Measurements from ENCODE around the gene FERMT1. TPM values are rescaled to one million over a fixed set of nuclear protein-coding genes. Genes with fewer than 3 reads are reported as not detected.
"Not testable (repeated sequence)": the region's sequence is repeated elsewhere in the genome, so short reads cannot be mapped to it uniquely, and the experiment has no call there.

Gene FERMT1
- total RNA-seq, 1 donor from 2014 or later: under 0.01 TPM

DNA sequence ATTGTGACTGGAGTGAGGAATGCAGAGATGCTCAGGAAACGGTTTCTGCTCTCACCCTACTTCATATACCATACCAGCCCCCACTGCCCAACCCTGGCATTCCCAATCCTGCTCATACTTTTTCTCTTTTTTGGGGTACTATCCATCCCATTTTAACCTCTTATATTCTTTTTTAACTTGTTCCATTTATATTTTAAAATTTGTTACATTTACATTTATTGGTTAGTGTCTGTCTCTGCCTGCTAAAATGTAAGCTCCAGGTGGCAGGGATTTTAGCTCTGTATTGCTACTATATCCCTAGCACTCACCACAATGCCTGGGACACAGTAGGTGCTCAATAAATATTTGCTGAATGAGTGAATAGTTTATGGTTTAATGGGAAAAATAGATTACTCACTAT lies 8.1 kb downstream of the FERMT1 start:
- no peak for DNase-seq

DNA sequence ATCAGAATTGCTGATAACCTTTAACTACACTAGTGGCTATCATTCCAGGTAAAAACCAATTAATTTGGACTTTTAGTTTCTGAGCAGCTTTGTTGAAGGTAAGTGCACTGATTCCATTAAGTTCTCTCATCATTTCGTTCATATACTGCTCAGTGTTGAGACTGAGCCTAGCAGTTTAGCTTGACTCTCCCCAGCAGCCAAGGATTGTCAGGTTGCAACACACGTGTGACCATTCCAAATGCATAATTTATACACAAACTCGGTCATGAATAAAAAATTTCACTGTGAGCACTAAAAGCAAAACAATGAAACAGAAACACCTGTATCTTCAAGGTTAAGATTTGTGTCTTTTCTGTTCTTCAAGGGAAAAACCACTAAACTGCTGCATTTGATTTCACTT lies 8.9 kb downstream of the FERMT1 start:
- no peak for DNase-seq

DNA sequence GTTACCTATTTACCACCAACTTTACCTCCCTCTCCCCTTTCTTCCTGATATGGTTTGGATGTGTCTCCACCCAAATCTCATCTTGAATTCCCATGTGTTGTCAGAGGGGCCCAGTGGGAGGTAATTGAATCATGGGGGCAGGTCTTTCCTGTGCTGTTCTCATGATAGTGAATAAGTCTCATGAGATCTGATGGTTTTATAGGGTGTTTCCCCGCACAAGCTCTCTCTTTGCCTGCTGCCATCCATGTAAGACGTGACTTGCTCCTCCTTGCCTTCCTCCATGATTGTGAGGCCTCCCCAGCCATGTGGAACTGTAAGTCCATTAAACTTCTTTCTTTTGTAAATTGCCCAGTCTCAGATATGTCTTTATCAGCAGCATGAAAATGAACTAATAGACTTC lies 9.9 kb downstream of the FERMT1 start:
- not testable (repeated sequence) for DNase-seq

DNA sequence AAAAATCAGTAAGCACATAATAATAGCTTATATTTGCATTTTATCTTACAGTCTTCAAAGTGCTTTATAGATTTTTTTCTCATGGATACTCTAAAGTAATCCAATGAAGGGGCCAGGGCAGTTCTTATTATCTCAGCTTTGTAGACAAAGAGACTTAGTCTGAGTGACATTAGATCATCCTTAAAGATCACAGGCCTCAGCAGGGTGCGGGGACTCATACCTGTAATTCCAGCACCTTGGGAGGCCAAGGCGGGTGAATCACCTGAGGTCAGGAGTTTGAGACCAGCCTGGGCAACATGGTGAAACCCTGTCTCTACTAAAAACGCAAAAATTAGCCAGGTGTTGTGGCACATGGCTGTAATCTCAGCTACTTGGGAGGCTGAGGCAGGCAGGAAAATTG lies 14.5 kb downstream of the FERMT1 start:
- no peak for DNase-seq

DNA sequence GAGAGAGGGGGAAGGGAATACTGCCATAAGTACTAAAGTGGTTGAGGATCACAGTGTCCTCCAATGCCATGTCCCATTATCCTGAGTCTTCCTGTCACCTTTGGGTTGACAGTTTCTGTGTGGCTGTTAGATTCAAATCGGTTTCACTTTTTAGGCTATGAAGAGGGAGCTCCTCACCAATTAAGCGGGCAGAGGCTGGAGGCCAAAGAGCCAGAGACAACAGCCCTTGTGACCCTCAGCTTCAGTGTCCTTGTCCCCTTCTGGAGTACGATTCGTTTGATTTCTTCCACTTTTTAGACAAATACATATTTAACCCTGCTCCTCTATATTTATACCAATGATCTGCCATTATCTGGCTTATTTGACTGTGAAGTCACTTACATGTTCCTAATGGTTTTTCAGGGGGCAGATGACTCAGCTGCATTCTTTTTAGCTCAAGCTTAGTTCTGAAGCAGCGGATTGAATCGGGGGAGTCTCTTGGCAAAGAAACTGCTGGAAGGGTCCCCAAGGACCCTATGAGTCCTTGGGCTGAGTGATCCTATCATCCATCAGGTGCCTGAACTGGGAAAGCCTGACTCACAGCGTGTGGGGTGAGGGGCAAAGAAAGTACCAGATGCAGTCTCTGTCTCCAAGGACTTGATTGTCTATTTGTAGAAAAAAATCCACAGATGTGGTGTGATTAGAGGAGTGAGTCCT lies 18.2 kb downstream of the FERMT1 start:
- DNase-seq: no peak

DNA sequence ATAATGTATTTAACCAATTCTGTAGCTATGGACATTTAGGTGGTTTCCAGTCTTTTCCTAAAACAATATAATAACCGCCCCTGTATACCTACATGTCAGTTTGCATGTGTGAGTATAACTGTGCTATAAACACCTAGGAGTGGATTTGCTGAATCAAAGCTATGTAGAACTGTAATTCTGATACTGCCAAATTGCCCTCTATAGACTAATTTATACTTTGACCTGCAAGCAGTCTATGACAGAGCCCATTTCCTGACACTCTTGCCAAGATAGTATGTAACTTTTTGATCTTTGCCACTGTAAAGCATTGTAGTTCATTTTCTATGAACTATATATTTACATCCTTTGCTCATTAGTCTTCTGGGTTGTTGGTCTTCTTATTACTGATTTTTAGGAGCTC lies 19.5 kb downstream of the FERMT1 start:
- DNase-seq: no peak

DNA sequence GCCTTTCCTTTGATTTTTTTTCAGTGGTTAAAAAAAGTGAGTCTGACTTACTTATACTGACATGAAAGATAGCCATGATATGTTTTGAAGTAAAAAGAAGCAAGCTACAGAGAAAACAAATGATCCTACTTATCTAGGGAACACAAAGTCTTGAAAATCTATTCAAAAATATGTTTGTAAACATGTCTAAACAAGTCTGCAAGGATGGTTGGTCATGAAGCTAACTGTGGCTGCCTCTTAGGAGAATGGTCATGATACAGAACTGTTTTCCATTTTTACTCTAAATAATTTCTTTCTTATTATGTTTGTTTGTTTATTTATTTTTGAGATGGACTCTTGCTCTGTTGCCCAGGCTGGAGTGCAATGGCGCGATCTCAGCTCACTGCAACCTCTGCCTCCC lies 21.5 kb downstream of the FERMT1 start:
- DNase-seq: no peak

DNA sequence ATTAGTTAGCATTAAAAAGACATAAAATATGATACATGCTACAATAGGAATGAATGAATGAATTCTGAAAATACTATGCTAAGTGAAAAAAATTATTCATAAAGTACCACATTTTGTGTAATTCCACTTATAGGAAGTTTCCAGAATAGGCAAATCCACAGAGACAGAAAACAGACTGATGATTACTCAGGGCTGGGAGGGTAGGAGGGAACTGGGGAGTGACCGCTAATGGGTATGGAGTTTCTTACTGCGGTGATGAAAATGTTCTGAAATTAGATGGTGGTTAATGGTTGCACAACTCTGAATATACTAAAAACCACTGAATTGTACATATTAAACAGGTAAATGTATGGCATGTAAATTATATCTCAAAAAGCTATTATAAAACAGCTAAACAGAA lies 22.6 kb downstream of the FERMT1 start:
- DNase-seq: no peak

DNA sequence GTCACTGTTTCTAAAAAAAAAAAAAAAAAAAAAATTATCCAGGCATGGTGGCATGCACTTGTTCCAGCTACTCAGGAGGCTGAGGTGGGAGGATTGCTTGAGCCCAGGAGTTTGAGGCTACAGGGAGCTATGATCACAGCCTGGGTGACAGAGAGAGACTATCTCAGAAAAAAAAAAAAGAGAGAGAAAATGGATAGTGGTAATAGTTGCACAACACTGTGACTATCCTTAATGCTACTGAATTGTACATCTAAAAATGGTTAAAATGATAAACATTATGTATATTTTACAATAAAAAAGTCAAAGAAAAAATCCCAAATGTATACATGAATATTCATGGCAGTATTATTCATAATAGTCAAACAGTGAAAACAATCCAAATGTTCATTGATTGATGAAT lies 23.0 kb downstream of the FERMT1 start:
- DNase-seq: no peak

DNA sequence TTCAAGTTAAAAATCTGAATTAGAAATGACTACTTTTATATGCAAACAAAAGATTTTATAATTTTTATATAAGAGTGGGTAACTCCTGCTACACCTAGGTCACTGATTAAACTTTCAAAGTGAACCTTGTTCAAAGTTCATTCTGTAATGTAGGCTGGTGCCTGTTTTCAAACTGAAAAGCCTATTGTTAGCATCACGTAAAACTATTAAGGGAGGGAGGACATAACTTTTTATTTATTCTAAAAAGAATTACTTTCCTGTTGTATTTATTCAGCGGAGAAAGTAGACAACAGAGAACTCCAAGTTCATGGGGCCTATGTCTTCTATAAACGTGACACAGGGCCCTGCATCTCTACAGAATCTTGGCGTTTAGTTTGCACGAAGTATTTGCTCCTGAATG lies 27.4 kb downstream of the FERMT1 start:
- DNase-seq: no peak

DNA sequence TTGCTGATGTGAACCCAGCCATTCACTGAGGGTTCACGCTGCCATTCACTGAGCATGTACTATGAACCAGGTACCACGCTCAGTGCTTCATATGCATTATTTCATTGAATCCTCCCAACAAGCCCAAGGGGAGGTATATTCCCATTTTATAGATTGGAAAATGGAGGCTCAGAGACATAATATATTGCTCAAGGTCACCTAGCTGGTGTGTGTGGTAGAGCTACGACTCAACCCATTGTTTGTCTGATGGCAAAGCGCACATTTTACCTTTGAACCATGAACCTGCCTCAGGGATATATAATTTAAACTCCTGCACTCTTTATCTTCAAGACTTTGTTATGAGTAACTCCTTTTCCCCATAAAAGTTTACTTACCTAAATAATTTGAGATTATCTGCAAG lies 28.3 kb downstream of the FERMT1 start:
- no peak for DNase-seq

DNA sequence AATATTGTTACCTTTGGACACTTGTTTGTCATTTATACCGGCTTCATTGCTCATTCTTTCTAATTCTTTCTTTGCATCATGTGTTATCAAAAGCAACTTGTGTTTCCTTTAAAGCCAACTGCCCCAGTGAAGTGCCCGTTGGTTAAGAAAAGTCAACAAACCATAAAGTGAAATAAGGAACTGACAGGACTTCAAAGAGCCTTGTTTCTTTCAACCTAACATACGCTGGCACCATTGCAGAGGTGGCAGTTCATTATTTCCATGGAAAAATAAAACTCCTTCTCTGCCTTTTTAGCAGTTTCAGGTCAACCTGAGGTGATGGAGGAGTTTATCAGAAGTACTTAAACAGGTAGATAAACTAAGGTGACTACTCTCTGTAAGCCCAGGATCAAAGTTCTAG lies 28.8 kb downstream of the FERMT1 start:
- DNase-seq: no peak

DNA sequence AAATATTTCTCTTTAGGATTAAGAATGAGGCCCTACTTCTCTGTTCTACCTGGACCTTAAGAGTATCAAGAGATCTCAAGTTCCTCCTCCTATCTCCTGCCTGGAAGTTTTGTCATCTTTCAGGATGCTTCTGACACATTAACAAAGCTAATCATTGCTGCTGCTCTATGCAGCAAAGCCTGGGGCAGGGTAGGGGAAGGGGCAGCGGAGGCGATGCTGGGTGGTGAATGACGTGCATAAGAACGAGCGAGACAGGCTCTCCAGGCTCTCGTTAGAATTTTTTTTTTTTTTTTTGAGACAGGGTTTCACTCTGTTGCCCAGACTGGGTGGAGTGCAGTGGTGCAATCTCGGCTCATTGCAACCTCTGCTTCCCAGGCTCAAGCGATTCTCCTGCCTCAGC lies 31.2 kb downstream of the FERMT1 start:
- no peak for DNase-seq

DNA sequence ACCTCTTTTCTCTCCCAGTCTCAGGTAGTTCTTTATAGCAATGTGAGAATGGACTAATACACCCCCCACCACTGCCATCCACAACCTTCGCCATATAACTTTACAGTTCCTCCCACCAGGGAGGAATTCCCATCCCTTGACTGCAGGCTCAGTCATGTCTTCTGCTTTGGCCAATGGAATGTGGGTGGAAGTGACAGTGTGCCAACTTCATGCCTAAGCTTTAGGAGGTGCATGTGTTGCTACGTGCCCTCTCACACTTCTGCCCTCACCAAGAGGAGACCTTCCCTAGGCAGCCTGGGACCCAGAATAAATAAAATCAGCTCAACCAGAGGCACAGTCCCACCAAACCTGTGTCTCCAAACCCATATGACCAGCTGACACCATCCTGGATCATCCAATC lies 36.0 kb downstream of the FERMT1 start:
- no peak for DNase-seq

DNA sequence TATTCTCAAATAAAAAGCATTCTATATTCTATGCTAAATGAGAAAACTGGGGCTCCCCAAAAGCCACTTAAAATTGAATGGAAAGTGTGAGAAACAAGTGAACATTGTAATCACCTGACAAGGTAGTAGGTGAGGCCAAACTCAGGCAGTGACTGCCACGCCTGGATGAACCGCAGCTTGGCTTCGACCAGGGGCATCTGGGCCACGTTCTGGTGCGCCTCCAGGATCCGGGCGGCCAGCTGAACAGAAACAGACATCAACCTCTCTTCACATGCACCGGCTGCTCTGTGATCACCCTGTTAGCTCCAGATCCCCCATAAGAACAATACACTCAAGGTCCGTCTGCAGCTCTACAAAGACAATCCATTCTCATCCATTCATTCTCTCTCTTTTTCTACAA lies 38.9 kb downstream of the FERMT1 start:
- DNase-seq: no peak

DNA sequence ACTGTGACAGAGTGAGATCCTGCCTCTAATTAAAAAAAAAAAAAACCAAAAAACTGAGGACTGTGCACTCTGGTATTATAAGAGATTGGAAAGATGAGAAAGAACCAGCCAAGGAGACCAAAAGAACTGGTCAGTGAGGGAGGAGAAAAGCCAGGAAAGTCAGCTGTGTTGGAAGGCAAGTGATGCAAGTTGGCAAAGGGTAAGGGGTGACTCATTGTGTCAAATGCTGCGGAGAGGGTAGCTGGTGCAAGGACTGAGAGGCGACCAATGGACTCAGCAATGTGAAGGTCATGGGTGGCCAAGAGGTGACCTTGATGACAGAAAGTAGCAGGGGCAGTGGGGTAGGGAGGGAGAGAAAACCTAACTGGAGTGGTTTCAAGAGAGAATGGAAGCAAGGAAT lies 41.6 kb downstream of the FERMT1 start:
- DNase-seq: no peak

DNA sequence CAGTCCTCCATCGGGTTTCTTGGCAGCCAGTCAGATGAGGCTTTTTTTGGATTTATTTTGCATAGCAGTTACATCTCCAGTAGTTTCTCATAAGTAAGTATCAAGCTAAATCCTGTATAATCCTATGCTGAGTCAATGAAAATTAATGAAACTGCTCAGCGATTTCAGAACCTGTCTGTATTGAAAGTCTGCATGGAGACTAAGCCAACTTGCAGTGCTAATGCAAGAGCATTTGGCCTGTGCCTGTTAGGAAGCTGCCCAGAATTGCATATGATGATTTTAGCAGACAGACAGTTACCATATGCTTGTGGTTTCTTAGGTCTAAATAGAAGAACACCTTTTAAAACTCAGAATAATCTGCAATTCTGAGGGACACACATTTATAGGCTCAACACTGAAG lies 43.8 kb downstream of the FERMT1 start:
- no peak for DNase-seq

DNA sequence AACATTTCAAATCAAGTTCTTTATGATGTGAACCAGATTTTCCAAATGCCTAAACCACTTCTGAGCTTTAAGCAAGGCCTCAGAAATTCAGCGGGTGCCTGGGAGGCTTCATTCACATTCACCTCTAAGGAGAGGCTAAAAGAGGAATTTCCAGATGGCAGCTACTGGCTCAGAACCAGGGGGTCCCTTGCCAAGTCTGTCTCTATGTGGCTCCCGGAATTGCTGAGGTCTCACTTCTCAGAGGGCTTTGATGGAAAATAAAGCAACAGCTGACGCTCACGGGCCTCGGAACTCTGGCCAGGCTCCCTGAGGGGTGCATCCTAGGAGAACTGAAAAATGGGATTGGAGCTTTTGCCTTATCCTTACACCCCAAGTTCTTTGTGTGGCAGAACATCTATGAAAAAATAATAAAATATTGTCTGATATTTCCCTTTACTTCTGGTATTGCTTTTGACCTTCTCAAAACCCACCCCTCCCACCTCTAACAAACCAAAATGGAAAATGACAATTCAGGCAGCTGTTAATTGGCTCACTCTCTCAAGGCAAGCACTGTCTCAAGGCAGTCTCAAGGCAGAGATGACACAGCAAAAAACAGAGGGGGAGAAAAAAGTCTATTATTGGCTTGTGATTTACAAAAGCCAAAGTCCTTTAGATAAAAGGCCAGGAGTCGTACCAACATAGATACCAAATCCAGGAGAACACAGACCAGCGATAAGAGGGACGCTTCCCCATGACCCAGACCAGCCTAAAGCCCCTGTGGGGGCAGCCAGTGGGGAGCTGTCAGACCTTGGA lies 47.2 kb downstream of the FERMT1 start:
- no peak for DNase-seq

DNA sequence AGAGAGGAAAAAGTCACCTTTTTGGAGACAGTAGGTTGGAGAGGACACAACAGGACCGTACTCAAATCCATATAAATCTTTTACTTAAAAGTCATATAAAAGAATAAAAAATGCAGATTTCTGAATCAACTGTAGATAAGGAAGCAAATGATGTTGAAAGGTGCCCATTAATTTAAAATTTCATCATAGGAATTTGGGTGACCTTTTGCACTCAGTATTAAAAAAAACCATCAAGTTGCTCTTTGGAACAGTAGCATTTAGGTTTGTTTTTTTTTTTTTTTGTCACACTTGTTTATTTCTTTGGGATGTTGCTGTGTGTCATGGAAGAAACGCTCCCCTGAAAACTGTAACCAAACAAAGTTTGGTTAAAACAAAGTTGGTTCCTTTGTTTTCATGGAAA lies 48.0 kb downstream of the FERMT1 start:
- DNase-seq: no peak

DNA sequence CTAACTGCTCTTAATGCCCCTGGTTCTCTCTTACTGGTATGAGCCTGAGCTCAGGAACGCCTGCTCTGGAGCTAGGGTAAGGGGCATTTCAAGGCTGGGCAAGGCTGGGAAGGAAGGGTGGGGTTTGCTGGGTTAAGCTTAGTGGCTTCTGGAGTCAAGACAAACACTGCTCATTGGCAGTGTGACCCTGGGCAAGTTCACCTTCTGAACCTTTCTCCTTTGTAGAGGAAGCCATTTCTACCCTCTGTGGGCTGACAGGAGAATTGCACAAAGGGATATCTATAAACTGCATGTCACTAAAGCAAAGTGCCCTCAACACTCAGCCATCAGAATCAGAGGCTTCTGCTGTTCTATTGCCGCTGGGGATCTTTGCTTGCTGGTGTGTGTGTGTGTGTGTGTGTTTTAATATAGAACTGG lies 48.7 kb downstream of the FERMT1 start:
- DNase-seq: peak; percentile 53

DNA sequence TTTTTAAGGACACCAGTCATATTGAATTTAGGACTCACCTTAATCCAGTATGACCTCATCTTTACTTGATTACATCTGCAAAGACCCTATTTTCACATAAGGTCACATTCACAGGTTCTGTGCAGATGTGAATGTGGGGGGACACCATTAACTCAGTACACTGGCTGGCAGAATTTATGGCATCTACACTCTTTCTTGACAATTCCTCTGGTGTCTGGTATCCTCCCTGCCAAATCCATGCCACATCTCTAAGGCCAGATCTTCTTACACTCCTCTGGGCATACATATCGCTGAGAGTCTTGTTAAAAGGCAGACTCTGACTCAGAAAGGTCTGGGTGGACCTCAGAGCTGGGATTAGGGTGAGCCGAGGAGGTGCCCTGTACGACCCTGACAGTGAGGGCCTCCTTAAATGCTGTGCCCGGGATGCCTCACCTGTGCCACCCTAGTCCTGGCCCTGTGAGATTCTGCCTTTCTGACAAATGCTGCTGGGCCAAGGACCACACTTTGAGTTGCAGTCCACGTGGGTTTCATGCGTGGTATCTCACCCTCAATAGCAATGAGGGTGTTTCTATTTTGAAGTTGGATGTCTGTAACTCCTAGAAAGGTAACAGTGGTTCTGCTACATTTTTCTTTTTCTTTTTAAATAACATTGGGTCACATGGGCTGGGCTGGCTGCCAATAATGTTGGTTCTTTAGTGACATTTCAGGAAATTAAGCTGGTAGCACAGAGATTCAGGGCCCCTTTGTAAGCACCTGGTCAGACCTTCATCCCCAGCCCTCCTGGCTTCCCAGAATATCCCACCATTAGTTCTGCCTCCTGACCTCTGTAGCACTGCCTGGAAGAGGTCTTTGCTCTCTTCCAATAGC lies 51.8 kb downstream of the FERMT1 start:
- no peak for DNase-seq

DNA sequence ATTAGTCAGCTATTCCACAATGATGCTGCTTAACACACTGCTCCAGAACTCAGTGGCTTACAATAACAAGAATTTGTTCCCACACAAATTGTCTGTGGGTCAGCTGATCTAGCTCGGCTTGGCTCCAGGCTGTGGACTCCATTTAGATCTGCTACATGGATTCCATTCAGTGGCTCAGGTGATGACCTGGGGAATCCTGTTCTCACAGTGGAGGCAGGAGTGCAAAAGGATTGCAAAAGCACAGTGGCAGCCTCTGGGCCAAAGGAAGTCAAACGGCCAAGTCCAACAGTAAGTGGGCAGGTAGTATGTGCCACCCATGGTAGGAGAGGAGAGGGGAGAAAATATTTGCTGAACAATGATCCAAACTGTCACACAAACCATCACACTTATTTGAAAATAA lies 53.2 kb downstream of the FERMT1 start:
- DNase-seq: no peak

DNA sequence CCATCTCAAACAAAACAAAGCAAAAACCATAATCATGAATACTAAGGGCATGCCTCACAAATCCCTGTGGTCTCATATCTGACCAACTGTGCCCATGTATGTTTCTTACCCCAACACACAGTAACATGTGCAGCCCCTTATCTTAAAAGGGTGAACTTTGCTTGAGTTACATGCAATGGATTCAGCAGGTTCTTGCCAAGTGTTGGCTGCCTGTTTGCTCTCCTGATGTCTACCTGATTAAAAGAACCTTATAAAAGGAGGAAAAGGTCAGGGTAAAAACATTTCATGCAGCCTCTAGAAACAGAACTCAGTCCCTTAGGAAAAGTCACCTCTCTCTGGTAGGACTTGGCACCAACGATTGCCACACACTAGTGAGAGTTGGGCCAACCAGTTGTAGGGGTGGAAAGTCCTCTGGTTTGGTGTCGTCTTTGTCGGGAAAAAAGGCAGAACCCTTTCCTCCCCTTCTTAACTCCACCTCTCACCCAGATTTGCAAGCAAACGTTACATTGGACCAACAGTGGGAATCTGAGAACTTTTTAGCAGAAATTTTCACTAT lies 55.0 kb downstream of the FERMT1 start:
- no peak for DNase-seq

Data from dermis blood vessel endothelial cell (primary cell).